ENCODE data around the gene PLP1. TPM values are rescaled to one million over a fixed set of nuclear protein-coding genes. Genes with fewer than 3 reads are reported as not detected.
"Not testable (repeated sequence)": the region's sequence is repeated elsewhere in the genome, so short reads cannot be mapped to it uniquely, and the experiment has no call there.

The PLP1 gene
- total and polyA plus RNA-seq, 4 experiments from 2014 or later = not detected

- H3K4me1 ChIP-seq (ENCODE audit: insufficient read depth, low read length); H3K9me3 ChIP-seq (ENCODE audit: control insufficient read depth in 1 of 2, low read length in 2 of 2); H3K36me3 Mint-ChIP-seq; H3K36me3 ChIP-seq (ENCODE audit: insufficient read depth, low read length); DNase-seq; H3K4me1 Mint-ChIP-seq; H3K27ac Mint-ChIP-seq; H3K4me3 Mint-ChIP-seq; intact Hi-C loops (cut with micrococcal nuclease); H3K27ac ChIP-seq (ENCODE audit: low read depth, low read length); H3K27me3 Mint-ChIP-seq; H3K9me3 Mint-ChIP-seq; POLR2A ChIA-PET (ENCODE audit: partially characterized antibody); H3K4me3 ChIP-seq (ENCODE audit: low read length in 2 of 2); H3K27me3 ChIP-seq (ENCODE audit: insufficient read depth, low read length); CTCF ChIA-PET (ENCODE audit: partially characterized antibody): not testable (repeated sequence)
Measured at GRCh38 chrX:103763541-103763940, 13.1 kb upstream of the PLP1 start.

GRCh38 chrX:103766813-103767555 is 9.7 kb upstream of the PLP1 start:
- POLR2A ChIA-PET (ENCODE audit: partially characterized antibody); H3K27me3 ChIP-seq (ENCODE audit: insufficient read depth, low read length); H3K4me3 Mint-ChIP-seq; H3K4me1 Mint-ChIP-seq; H3K27me3 Mint-ChIP-seq; DNase-seq; H3K36me3 Mint-ChIP-seq; H3K27ac ChIP-seq (ENCODE audit: low read depth, low read length); H3K9me3 ChIP-seq (ENCODE audit: control insufficient read depth in 1 of 2, low read length in 2 of 2); H3K4me3 ChIP-seq (ENCODE audit: low read length in 2 of 2); intact Hi-C loops (cut with micrococcal nuclease); H3K4me1 ChIP-seq (ENCODE audit: insufficient read depth, low read length); H3K9me3 Mint-ChIP-seq; CTCF ChIA-PET (ENCODE audit: partially characterized antibody); H3K27ac Mint-ChIP-seq; H3K36me3 ChIP-seq (ENCODE audit: insufficient read depth, low read length): not testable (repeated sequence)

GRCh38 chrX:103773445-103773844 is 3.2 kb upstream of the PLP1 start:
- H3K36me3 ChIP-seq (ENCODE audit: insufficient read depth, low read length) = no peaks in the 10 kb centered on the region
- no peaks in the 10 kb centered on the region for H3K4me1 ChIP-seq (ENCODE audit: insufficient read depth, low read length)
- no peaks in the 10 kb centered on the region for H3K4me1 Mint-ChIP-seq
- H3K4me3 Mint-ChIP-seq = no peak overlapping the region
- H3K4me3 ChIP-seq (ENCODE audit: low read length in 2 of 2) = no peak overlapping the region
- peaks cover 6 to 7% of the 10 kb centered on the region in 2 donors for H3K27me3 Mint-ChIP-seq
- no peaks in the 10 kb centered on the region for H3K9me3 Mint-ChIP-seq
- H3K36me3 Mint-ChIP-seq = no peaks in the 10 kb centered on the region
- intact Hi-C loops (cut with micrococcal nuclease) = no loop called here
- no peak overlapping the region for H3K27ac ChIP-seq (ENCODE audit: low read depth, low read length)
- no peaks in the 10 kb centered on the region for H3K9me3 ChIP-seq (ENCODE audit: control insufficient read depth in 1 of 2, low read length in 2 of 2)
- ChIA-PET POLR2A (ENCODE audit: partially characterized antibody) (no interaction called here), CTCF (ENCODE audit: partially characterized antibody) (no interaction called here)
- H3K27me3 ChIP-seq (ENCODE audit: insufficient read depth, low read length) = no peaks in the 10 kb centered on the region
- DNase-seq = no peak
- no peak overlapping the region for H3K27ac Mint-ChIP-seq

- intact Hi-C loops (cut with micrococcal nuclease) = no loop called here
Measured at GRCh38 chrX:103774070-103774642, 2.5 kb upstream of the PLP1 start.

GRCh38 chrX:103779141-103779789 is 2.6 kb downstream of the PLP1 start:
- H3K4me1 Mint-ChIP-seq = no peaks in the 10 kb centered on the region
- peak overlapping the region in 1 of 7 donors; percentile 22 for H3K27ac Mint-ChIP-seq
- H3K27me3 Mint-ChIP-seq = peaks cover 7 to 8% of the 10 kb centered on the region in 2 donors
- Histone ChIP-seq H3K4me3 (ENCODE audit: low read length in 2 of 2) (no peak overlapping the region), H3K27me3 (ENCODE audit: insufficient read depth, low read length) (no peaks in the 10 kb centered on the region), H3K27ac (ENCODE audit: low read depth, low read length) (no peak overlapping the region), H3K4me1 (ENCODE audit: insufficient read depth, low read length) (no peaks in the 10 kb centered on the region), H3K36me3 (ENCODE audit: insufficient read depth, low read length) (no peaks in the 10 kb centered on the region), H3K9me3 (ENCODE audit: control insufficient read depth in 1 of 2, low read length in 2 of 2) (no peaks in the 10 kb centered on the region)
- no peak overlapping the region for H3K4me3 Mint-ChIP-seq
- CTCF ChIA-PET (ENCODE audit: partially characterized antibody) = no interaction called here
- DNase-seq = no peak
- intact Hi-C loops (cut with micrococcal nuclease) = no loop called here
- H3K9me3 Mint-ChIP-seq = no peaks in the 10 kb centered on the region
- POLR2A ChIA-PET (ENCODE audit: partially characterized antibody) = no interaction called here
- H3K36me3 Mint-ChIP-seq = no peaks in the 10 kb centered on the region

More at GRCh38 chrX:103774070-103774642, 2.5 kb upstream of the PLP1 start:
- no peak overlapping the region for H3K4me3 Mint-ChIP-seq
- H3K36me3 Mint-ChIP-seq = no peaks in the 10 kb centered on the region
- H3K27me3 ChIP-seq (ENCODE audit: insufficient read depth, low read length) = no peaks in the 10 kb centered on the region
- peak overlapping the region in 1 of 7 donors; percentile 32 for H3K27ac Mint-ChIP-seq
- H3K4me1 ChIP-seq (ENCODE audit: insufficient read depth, low read length) = no peaks in the 10 kb centered on the region
- ChIA-PET POLR2A (ENCODE audit: partially characterized antibody) (no interaction called here), CTCF (ENCODE audit: partially characterized antibody) (no interaction called here)
- H3K27ac ChIP-seq (ENCODE audit: low read depth, low read length) = no peak overlapping the region
- H3K36me3 ChIP-seq (ENCODE audit: insufficient read depth, low read length) = no peaks in the 10 kb centered on the region
- peaks cover 7 to 9% of the 10 kb centered on the region in 2 donors for H3K27me3 Mint-ChIP-seq
- no peaks in the 10 kb centered on the region for H3K9me3 Mint-ChIP-seq
- H3K4me1 Mint-ChIP-seq = no peaks in the 10 kb centered on the region
- no peak overlapping the region for H3K4me3 ChIP-seq (ENCODE audit: low read length in 2 of 2)
- H3K9me3 ChIP-seq (ENCODE audit: control insufficient read depth in 1 of 2, low read length in 2 of 2) = no peaks in the 10 kb centered on the region
- DNase-seq = no peak

- CTCF ChIA-PET (ENCODE audit: partially characterized antibody) = no interaction called here
- intact Hi-C loops (cut with micrococcal nuclease) = no loop called here
- H3K27me3 Mint-ChIP-seq = peaks cover 3 to 8% of the 10 kb centered on the region in 2 donors
Measured at GRCh38 chrX:103780336-103781061, 3.9 kb downstream of the PLP1 start.

GRCh38 chrX:103781062-103781402 is 4.4 kb downstream of the PLP1 start:
- H3K36me3 Mint-ChIP-seq = no peaks in the 10 kb centered on the region
- H3K36me3 ChIP-seq (ENCODE audit: insufficient read depth, low read length) = no peaks in the 10 kb centered on the region
- ChIA-PET CTCF (ENCODE audit: partially characterized antibody) (no interaction called here), POLR2A (ENCODE audit: partially characterized antibody) (no interaction called here)
- intact Hi-C loops (cut with micrococcal nuclease) = no loop called here
- no peaks in the 10 kb centered on the region for H3K4me1 Mint-ChIP-seq
- no peaks in the 10 kb centered on the region for H3K9me3 Mint-ChIP-seq
- no peak for DNase-seq
- no peaks in the 10 kb centered on the region for H3K4me1 ChIP-seq (ENCODE audit: insufficient read depth, low read length)
- no peak overlapping the region for H3K4me3 ChIP-seq (ENCODE audit: low read length in 2 of 2)
- H3K9me3 ChIP-seq (ENCODE audit: control insufficient read depth in 1 of 2, low read length in 2 of 2) = no peaks in the 10 kb centered on the region
- no peak overlapping the region for H3K27ac Mint-ChIP-seq
- H3K4me3 Mint-ChIP-seq = no peak overlapping the region
- H3K27me3 ChIP-seq (ENCODE audit: insufficient read depth, low read length) = no peaks in the 10 kb centered on the region
- H3K27me3 Mint-ChIP-seq = peaks cover 1 to 8% of the 10 kb centered on the region in 2 donors
- H3K27ac ChIP-seq (ENCODE audit: low read depth, low read length) = no peak overlapping the region

More at GRCh38 chrX:103780336-103781061, 3.9 kb downstream of the PLP1 start:
- no peaks in the 10 kb centered on the region for H3K36me3 ChIP-seq (ENCODE audit: insufficient read depth, low read length)
- Mint-ChIP-seq H3K4me3 (no peak overlapping the region), H3K27ac (no peak overlapping the region), H3K36me3 (no peaks in the 10 kb centered on the region), H3K9me3 (no peaks in the 10 kb centered on the region), H3K4me1 (no peaks in the 10 kb centered on the region)
- H3K9me3 ChIP-seq (ENCODE audit: control insufficient read depth in 1 of 2, low read length in 2 of 2) = no peaks in the 10 kb centered on the region
- no peak for DNase-seq
- no peak overlapping the region for H3K27ac ChIP-seq (ENCODE audit: low read depth, low read length)
- POLR2A ChIA-PET (ENCODE audit: partially characterized antibody) = no interaction called here
- H3K4me3 ChIP-seq (ENCODE audit: low read length in 2 of 2) = no peak overlapping the region
- H3K4me1 ChIP-seq (ENCODE audit: insufficient read depth, low read length) = no peaks in the 10 kb centered on the region
- no peaks in the 10 kb centered on the region for H3K27me3 ChIP-seq (ENCODE audit: insufficient read depth, low read length)

Measured in CD4-positive, alpha-beta memory T cell (primary cell).